Chondrocyte (in vitro differentiated cells): ENCODE data around the gene PPP2R5C. TPM values are rescaled to one million over a fixed set of nuclear protein-coding genes. Genes with fewer than 3 reads are reported as not detected.
A peak's percentile ranks its signal among the peaks of the same experiment; 100 is the strongest.

Experiments used
- DNase-seq: peaks from one replicate; pipeline ENCODE4 v3.0.0; 2021; ENCODE audit warnings: mixed read lengths, low spot score
- H3K27ac Mint-ChIP-seq: one replicate; pipeline ENCODE4 v1.8.0; 2021; ENCODE audit warnings: mild to moderate bottlenecking, moderate library complexity, mixed read lengths; ENCODE audit not compliant: unreplicated experiment
- H3K27me3 Mint-ChIP-seq: 2 replicates; pipeline ENCODE4 v1.8.0; 2021; ENCODE audit warnings: low read depth, mixed read lengths
- H3K36me3 Mint-ChIP-seq: 2 replicates; pipeline ENCODE4 v1.8.0; 2021; ENCODE audit warnings: low read depth, mixed read lengths
- H3K4me1 Mint-ChIP-seq: 2 replicates; pipeline ENCODE4 v1.8.0; 2021; ENCODE audit warnings: low read depth, mild to moderate bottlenecking, mixed read lengths
- H3K4me3 Mint-ChIP-seq: one replicate; pipeline ENCODE4 v1.8.0; 2021; ENCODE audit warnings: mild to moderate bottlenecking, moderate library complexity, mixed read lengths; ENCODE audit not compliant: unreplicated experiment
- H3K9me3 Mint-ChIP-seq: 2 replicates; pipeline ENCODE4 v1.8.0; 2021; ENCODE audit warnings: low read depth, mixed read lengths
- CTCF ChIP-seq: fragments of 200-600 bp; sonication (generic); IDR thresholded peaks from 2 replicates; pipeline ENCODE4 v1.5.0; 2021; ENCODE audit warnings: antibody characterized with exemption, mild to moderate bottlenecking, moderate library complexity
- total RNA-seq: library from RNA; stranded (reverse); gene quantifications from 3 replicates; pipeline ENCODE4 v1.2.1, GENCODE V29; 2021

Gene PPP2R5C
- total RNA-seq, 1 donor from 2014 or later, result 95.0 TPM

- DNase-seq, result no peak
- no peaks in the 10 kb centered on the region for H3K27me3 Mint-ChIP-seq
- H3K4me3 Mint-ChIP-seq, result no peak overlapping the region
- peaks cover 3% of the 10 kb centered on the region for H3K9me3 Mint-ChIP-seq
- no peak overlapping the region for H3K27ac Mint-ChIP-seq
- peaks cover 13% of the 10 kb centered on the region for H3K4me1 Mint-ChIP-seq
- no peaks in the 10 kb centered on the region for H3K36me3 Mint-ChIP-seq
- TF ChIP-seq CTCF, result no peak
Measured at GRCh38 chr14:101715210-101716076, 46.1 kb upstream of the PPP2R5C start.

DNA sequence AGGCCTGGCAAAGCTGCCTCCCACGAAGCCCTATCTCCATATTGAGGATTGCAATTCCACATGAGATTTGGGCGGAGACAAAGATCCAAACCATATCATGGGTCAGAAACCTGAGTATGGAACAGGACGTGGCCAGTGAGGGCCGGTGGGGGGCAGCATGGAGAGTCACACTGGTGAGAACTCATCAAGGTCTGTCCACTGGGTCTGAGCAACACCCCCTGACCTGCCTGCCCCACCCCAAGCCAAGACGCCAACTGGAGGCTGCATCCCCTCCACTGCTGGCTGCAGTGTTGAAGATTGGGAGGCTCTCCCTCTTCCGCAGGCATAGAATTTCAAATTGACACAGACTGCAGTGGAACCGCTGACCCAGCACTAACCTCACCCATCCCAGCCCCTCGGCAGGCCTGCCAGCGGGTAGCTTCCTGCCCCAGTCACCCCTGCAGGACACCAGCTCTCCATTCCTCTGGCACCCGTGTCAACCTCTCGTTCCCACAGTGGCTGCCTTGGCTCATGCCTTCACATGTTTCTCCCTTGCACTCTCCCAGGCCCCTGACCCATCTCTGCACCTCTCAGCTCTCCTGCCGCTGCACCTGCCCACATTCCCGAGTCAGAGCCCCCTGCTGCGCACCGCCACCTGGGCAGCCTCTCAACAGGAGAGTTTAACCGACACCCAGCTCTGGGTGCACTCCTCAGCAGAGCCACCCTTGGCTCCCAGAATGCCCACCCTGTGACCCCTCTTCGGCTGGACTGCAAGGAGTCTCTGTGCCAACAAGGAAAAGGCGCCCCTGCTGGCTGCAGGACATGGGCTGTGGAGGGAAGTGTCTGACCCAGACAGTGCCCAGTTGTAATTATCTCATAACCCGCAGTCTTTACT is 45.2 kb upstream of the PPP2R5C start:
- Mint-ChIP-seq H3K27me3 (no peaks in the 10 kb centered on the region), H3K27ac (no peak overlapping the region)
- DNase-seq, result no peak

GRCh38 chr14:101716956-101717662 is 44.4 kb upstream of the PPP2R5C start:
- TF ChIP-seq CTCF, result no peak
- Mint-ChIP-seq H3K4me1 (peaks cover 18% of the 10 kb centered on the region), H3K27ac (peak overlapping the region; percentile 74), H3K36me3 (no peaks in the 10 kb centered on the region), H3K4me3 (no peak overlapping the region), H3K27me3 (no peaks in the 10 kb centered on the region), H3K9me3 (peaks cover 3% of the 10 kb centered on the region)
- DNase-seq, result no peak

More for the DNA sequence above, 45.2 kb upstream of the PPP2R5C start:
- Mint-ChIP-seq H3K9me3 (peaks cover 3% of the 10 kb centered on the region), H3K4me3 (no peak overlapping the region), H3K36me3 (no peaks in the 10 kb centered on the region), H3K4me1 (peaks cover 13% of the 10 kb centered on the region)
- TF ChIP-seq CTCF, result no peak

DNA sequence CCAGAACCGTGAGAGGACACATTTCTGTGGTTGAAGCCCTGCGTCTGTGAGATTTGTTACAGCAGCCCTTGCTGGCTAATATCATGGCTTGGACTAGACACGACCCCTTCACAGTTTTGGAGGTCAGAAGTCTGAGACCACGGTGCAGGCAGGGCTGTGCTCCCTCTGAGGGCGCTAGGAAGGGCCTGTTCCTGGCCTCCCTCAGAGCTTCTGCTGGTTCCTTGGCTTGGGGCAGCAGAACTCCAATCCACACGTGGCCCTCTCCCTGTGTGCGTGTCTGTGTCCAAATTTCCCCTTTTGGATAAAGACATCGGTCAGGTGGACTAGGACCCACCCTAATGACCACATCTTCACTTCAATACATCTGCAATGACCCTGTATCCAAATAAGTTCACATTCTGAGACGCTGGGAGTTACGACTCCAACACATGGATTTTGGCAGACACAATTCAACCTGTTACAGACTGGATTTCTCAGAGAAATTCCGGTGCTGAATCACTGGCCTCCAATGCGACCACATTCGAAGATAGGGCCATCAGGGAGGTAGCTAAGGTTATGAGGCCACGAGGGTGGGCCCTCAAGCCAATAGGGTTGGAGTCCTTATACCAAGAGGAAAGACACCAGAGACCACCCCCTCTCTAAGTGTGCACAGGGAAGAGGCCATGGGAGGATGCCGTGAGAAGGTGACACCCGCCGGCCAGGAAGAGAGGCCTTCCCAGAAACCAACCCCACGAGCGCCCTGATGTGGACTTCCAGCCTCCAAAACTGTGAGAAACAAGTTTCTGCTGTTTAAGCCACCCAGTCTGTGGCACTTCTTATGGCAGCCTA is 43.6 kb upstream of the PPP2R5C start:
- no peak for TF ChIP-seq CTCF
- no peaks in the 10 kb centered on the region for H3K27me3 Mint-ChIP-seq
- peaks cover 23% of the 10 kb centered on the region for H3K4me1 Mint-ChIP-seq
- H3K9me3 Mint-ChIP-seq, result peaks cover 3% of the 10 kb centered on the region
- no peak for DNase-seq
- peak overlapping the region; percentile 74 for H3K27ac Mint-ChIP-seq
- H3K36me3 Mint-ChIP-seq, result no peaks in the 10 kb centered on the region
- no peak overlapping the region for H3K4me3 Mint-ChIP-seq
